WTC11 (cell line): ENCODE measurements around the gene PALS1. TPM values are rescaled to one million over a fixed set of nuclear protein-coding genes. Genes with fewer than 3 reads are reported as not detected.

Source experiments
- ATAC-seq: fragments of 200-7000 bp; cut with Tn5 transposase; 2 replicates; pipeline ENCODE4 v1.10.0; 2021; ENCODE audit warnings: mild to moderate bottlenecking, moderate library complexity
- CTCF ChIA-PET: fragments of 300-600 bp; sonication (Branson Sonifier 250); formaldehyde crosslinking; loops from one replicate; lab custom pipeline; 2021; ENCODE audit warnings: antibody characterized with exemption; lab: Charles Lee
- POLR2A ChIA-PET: fragments of 350-600 bp; sonication (Branson Sonifier 250); formaldehyde crosslinking; loops from one replicate; lab custom pipeline; 2021; ENCODE audit warnings: antibody characterized with exemption; lab: Charles Lee
- DNase-seq: peaks from one replicate; pipeline ENCODE4 v3.0.0; 2021; ENCODE audit warnings: low spot score
- H3K27ac Mint-ChIP-seq: 2 replicates; pipeline ENCODE4 v1.8.0; 2021; ENCODE audit warnings: mixed read lengths
- H3K27me3 Mint-ChIP-seq: 2 replicates; pipeline ENCODE4 v1.8.0; 2021; ENCODE audit warnings: low read depth, mild to moderate bottlenecking, moderate library complexity, mixed read lengths
- H3K36me3 Mint-ChIP-seq: 2 replicates; pipeline ENCODE4 v1.8.0; 2021; ENCODE audit warnings: mixed read lengths
- H3K4me1 Mint-ChIP-seq: 2 replicates; pipeline ENCODE4 v1.8.0; 2022; ENCODE audit warnings: mixed read lengths
- H3K4me3 Mint-ChIP-seq: 2 replicates; pipeline ENCODE4 v1.8.0; 2021; ENCODE audit warnings: mild to moderate bottlenecking, moderate library complexity, mixed read lengths
- H3K9me3 Mint-ChIP-seq: 2 replicates; pipeline ENCODE4 v1.8.0; 2021; ENCODE audit warnings: mixed read lengths
- AFF4 ChIP-seq: sonication (generic); formaldehyde crosslinking; IDR thresholded peaks from 2 replicates; pipeline ENCODE4 v1.8.1; 2023; ENCODE audit warnings: mild to moderate bottlenecking, missing genetic modification reagents, borderline replicate concordance
- AR ChIP-seq: fragments of 250-450 bp; sonication (Bioruptor Pico); IDR thresholded peaks from 2 replicates; pipeline ENCODE4 v1.9.0; 2021; ENCODE audit warnings: mild to moderate bottlenecking
- CREB1 ChIP-seq: sonication (generic); formaldehyde crosslinking; IDR thresholded peaks from 2 replicates; pipeline ENCODE4 v1.8.0; 2023; ENCODE audit warnings: mild to moderate bottlenecking, missing genetic modification reagents
- CREM ChIP-seq: sonication (generic); formaldehyde crosslinking; IDR thresholded peaks from 2 replicates; pipeline ENCODE4 v1.8.1; 2022; ENCODE audit warnings: mild to moderate bottlenecking, missing genetic modification reagents, moderate library complexity
- CTCF ChIP-seq: fragments of 200-600 bp; IDR thresholded peaks from 2 replicates; pipeline ENCODE4 v1.8.0; 2022; ENCODE audit warnings: antibody characterized with exemption
- E2F5 ChIP-seq: sonication (generic); formaldehyde crosslinking; IDR thresholded peaks from 2 replicates; pipeline ENCODE4 v1.8.1; 2022; ENCODE audit warnings: mild to moderate bottlenecking, moderate library complexity, missing genetic modification reagents
- ESRRA ChIP-seq: sonication (generic); formaldehyde crosslinking; IDR thresholded peaks from 2 replicates; pipeline ENCODE4 v1.8.1; 2022; ENCODE audit warnings: mild to moderate bottlenecking, missing genetic modification reagents, borderline replicate concordance
- FOXK1 ChIP-seq: sonication (generic); formaldehyde crosslinking; IDR thresholded peaks from 2 replicates; pipeline ENCODE4 v1.8.0; 2022; ENCODE audit warnings: mild to moderate bottlenecking, moderate library complexity, missing genetic modification reagents
- NFATC4 ChIP-seq: fragments of 250-450 bp; sonication (Bioruptor Pico); IDR thresholded peaks from 2 replicates; pipeline ENCODE4 v1.9.0; 2021; ENCODE audit warnings: mild to moderate bottlenecking
- NFE2L1 ChIP-seq: sonication (generic); formaldehyde crosslinking; IDR thresholded peaks from 2 replicates; pipeline ENCODE4 v1.8.1; 2023; ENCODE audit warnings: missing genetic modification reagents
- NR2C2 ChIP-seq: sonication (generic); formaldehyde crosslinking; IDR thresholded peaks from 2 replicates; pipeline ENCODE4 v1.8.0; 2022; ENCODE audit warnings: mild to moderate bottlenecking, missing genetic modification reagents
- PRRX2 ChIP-seq: fragments of 250-450 bp; sonication (Bioruptor Pico); IDR thresholded peaks from 2 replicates; pipeline ENCODE4 v1.8.0; 2021; ENCODE audit warnings: mild to moderate bottlenecking
- RORB ChIP-seq: fragments of 250-450 bp; sonication (Bioruptor Pico); IDR thresholded peaks from 2 replicates; pipeline ENCODE4 v1.9.0; 2021; ENCODE audit warnings: mild to moderate bottlenecking
- SMAD3 ChIP-seq: sonication (generic); formaldehyde crosslinking; IDR thresholded peaks from 2 replicates; pipeline ENCODE4 v1.8.0; 2022; ENCODE audit warnings: missing genetic modification reagents, mild to moderate bottlenecking, borderline replicate concordance
- SMAD4 ChIP-seq: sonication (generic); formaldehyde crosslinking; IDR thresholded peaks from 2 replicates; pipeline ENCODE4 v1.8.0; 2022; ENCODE audit warnings: mild to moderate bottlenecking, missing genetic modification reagents
- TEAD1 ChIP-seq: sonication (generic); formaldehyde crosslinking; IDR thresholded peaks from 2 replicates; pipeline ENCODE4 v1.8.0; 2022; ENCODE audit warnings: mild to moderate bottlenecking, missing genetic modification reagents
- USF2 ChIP-seq: sonication (generic); formaldehyde crosslinking; IDR thresholded peaks from 2 replicates; pipeline ENCODE4 v1.8.1; 2023; ENCODE audit warnings: mild to moderate bottlenecking, missing genetic modification reagents, moderate library complexity
- ZBTB21 ChIP-seq: sonication (generic); formaldehyde crosslinking; IDR thresholded peaks from 2 replicates; pipeline ENCODE4 v1.8.1; 2023; ENCODE audit warnings: mild to moderate bottlenecking, missing genetic modification reagents, borderline replicate concordance
- ZNF263 ChIP-seq: sonication (generic); formaldehyde crosslinking; IDR thresholded peaks from 2 replicates; pipeline ENCODE4 v1.8.1; 2022; ENCODE audit warnings: low read depth, mild to moderate bottlenecking, moderate library complexity, missing genetic modification reagents
- ZNF416 ChIP-seq: fragments of 250-450 bp; sonication (Bioruptor Pico); IDR thresholded peaks from 2 replicates; pipeline ENCODE4 v1.9.0; 2021; ENCODE audit warnings: mild to moderate bottlenecking, inconsistent platforms
- total RNA-seq: library from RNA; stranded (reverse); gene quantifications from 3 replicates; pipeline ENCODE4 v1.2.3, GENCODE V29; 2021

Gene PALS1
- total RNA-seq, 1 experiment from 2014 or later: 18.0 TPM

- ChIA-PET POLR2A (no interaction called here), CTCF (interaction anchor here (0.5 kb wide), 1 partner anchor 30 kb away, joined by 3 read pairs; no protein-coding TSS in a partner anchor)
- no peaks in the 10 kb centered on the region for H3K27me3 Mint-ChIP-seq
- DNase-seq (no peak), ATAC-seq (no peak)
- 0 out of 2 replicates have a peak, but pooled peaks cover 6% of the 10 kb centered on the region for H3K9me3 Mint-ChIP-seq
- TF ChIP-seq AFF4 (CRISPR knock-in tag): no peak
- no peak for TF ChIP-seq NR2C2 (CRISPR knock-in tag)
- no peak for TF ChIP-seq USF2
- TF ChIP-seq SMAD4 (CRISPR knock-in tag): no peak
- TF ChIP-seq SMAD3: no peak
- no peak for TF ChIP-seq RORB (CRISPR knock-in tag)
- no peak for TF ChIP-seq ZNF416
- no peak for TF ChIP-seq ESRRA (CRISPR knock-in tag)
- TF ChIP-seq AR (CRISPR knock-in tag): no peak
- TF ChIP-seq E2F5 (CRISPR knock-in tag): no peak
- no peak for TF ChIP-seq NFATC4 (CRISPR knock-in tag)
- TF ChIP-seq CREM: no peak
- TF ChIP-seq CTCF: no peak
- no peak for TF ChIP-seq ZNF263 (CRISPR knock-in tag)
- no peak for TF ChIP-seq NFE2L1
- no peak overlapping the region for H3K27ac Mint-ChIP-seq
- H3K36me3 Mint-ChIP-seq: no peaks in the 10 kb centered on the region
- H3K4me1 Mint-ChIP-seq: no peaks in the 10 kb centered on the region
- no peak overlapping the region for H3K4me3 Mint-ChIP-seq
Observed at GRCh38 chr14:67207810-67208209, 33.4 kb upstream of the PALS1 start.

- ATAC-seq: no peak
Observed at GRCh38 chr14:67218126-67218525, 23.1 kb upstream of the PALS1 start.

More at GRCh38 chr14:67218126-67218525, 23.1 kb upstream of the PALS1 start:
- TF ChIP-seq TEAD1 (CRISPR knock-in tag) (no peak), FOXK1 (no peak), PRRX2 (CRISPR knock-in tag) (no peak), ZBTB21 (CRISPR knock-in tag) (no peak), CREB1 (CRISPR knock-in tag) (no peak)
- CTCF ChIA-PET: no interaction called here
- Mint-ChIP-seq H3K27ac (no peak overlapping the region), H3K27me3 (no peaks in the 10 kb centered on the region; the same call in 1 of the 2 replicates), H3K36me3 (no peaks in the 10 kb centered on the region), H3K4me3 (no peak overlapping the region), H3K4me1 (no peaks in the 10 kb centered on the region), H3K9me3 (no peaks in the 10 kb centered on the region)
- DNase-seq: no peak
- POLR2A ChIA-PET: no interaction called here
